LNCAP (cell line): Measurements from ENCODE around the gene LIF.

Experiments used
- TF ChIP-seq, protein P1 (sequence below): fragments of 450-650 bp; IDR thresholded peaks from 2 replicates; pipeline ENCODE4 v1.5.1; 2017; ENCODE audit warnings: mild to moderate bottlenecking

The LIF gene

DNA sequence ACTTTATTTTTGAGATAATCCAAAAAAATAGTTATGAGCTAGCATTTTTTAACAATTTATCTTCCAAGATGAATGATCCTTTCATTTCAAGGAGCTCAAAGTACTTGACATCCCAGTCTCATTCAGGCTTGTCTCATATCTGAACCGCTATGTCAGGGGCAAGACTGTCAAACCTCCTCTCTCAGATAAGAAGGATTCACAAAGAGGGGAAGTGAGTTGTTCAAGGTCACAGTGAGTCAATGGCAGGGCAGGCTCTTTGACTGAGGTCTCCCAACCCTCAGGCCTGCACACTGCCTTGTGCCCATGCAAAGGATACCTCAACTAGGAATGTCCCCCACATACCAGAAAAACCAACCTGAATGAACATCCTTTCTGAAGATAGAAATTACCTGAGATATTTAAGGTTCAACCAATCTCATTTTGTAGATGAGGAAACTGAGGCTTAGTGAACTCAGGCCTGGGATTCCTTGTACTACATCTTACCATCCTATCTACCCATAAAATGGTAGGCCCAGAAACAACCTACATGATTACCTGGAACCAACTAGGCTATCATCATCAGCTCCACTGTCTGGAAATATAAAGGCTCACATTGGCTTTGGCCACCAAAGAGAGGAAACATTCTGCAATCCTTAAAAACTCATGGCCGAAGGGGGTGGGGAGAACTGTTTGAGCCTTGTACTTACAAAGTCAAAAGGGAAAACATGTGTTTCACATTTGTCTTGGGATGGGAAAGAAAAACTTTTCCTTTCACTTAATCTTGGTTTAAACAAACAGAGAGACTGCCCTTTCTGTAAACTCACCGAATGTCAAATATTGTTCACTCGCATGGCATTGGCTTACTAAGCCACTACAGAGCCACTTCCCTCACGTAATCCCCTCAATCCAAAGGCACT is 51.1 kb downstream of the LIF start:
- TF ChIP-seq, protein P1, sequence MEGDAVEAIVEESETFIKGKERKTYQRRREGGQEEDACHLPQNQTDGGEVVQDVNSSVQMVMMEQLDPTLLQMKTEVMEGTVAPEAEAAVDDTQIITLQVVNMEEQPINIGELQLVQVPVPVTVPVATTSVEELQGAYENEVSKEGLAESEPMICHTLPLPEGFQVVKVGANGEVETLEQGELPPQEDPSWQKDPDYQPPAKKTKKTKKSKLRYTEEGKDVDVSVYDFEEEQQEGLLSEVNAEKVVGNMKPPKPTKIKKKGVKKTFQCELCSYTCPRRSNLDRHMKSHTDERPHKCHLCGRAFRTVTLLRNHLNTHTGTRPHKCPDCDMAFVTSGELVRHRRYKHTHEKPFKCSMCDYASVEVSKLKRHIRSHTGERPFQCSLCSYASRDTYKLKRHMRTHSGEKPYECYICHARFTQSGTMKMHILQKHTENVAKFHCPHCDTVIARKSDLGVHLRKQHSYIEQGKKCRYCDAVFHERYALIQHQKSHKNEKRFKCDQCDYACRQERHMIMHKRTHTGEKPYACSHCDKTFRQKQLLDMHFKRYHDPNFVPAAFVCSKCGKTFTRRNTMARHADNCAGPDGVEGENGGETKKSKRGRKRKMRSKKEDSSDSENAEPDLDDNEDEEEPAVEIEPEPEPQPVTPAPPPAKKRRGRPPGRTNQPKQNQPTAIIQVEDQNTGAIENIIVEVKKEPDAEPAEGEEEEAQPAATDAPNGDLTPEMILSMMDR: no peak

DNA sequence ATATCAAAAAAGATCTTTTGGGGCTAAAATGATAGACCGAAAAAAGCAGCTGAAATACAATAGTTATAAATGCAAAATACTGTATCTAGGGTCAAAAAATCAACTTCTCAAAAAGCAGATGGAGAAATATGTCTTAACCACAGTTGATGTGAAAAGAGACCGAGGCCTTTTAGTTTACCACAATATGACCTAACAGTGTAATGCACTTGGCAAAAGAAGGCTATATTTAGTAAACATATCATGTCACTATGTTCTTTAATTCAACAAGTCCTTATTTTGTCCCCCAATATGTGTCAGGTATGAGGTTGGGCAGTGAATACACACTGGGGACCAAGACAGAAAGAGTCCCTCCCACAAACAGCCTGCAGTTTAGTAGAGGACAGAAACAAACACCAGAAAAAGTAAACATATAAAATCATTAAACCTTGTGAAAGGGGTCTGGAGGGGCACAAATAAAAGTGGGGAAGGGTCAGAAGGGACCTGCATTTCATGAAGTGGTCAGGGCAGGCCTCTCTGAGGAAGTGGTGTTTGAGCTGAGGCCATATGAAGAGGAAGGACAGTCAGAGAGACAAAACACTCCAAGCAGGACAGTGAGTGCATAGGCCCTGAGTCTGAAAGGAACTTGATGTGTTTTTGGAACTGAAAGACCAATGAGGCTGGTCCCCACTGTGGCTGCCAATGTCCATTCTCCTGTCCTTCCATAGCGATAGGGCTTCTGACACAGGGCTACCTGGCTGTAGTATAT is 53.4 kb downstream of the LIF start:
- TF ChIP-seq, protein P1: no peak

DNA sequence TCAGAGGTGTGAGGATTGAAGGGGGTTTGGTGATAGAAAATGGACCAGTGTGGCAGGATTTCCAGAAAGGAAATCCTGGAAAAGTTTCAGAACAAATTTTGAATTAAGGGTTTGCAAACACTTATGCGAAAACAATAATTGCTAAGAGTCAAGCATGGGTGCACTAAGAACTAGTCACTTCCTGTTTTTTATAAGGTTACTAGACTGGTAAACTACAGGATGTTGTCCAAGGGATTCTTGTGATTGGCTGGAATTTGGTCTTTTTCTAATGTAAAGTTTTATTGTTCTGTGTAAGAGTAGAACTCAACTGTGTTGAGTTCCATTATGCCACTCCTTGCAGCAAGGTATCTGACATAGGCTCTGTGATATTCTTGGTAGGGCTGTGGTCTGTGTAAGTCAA is 54.1 kb downstream of the LIF start:
- TF ChIP-seq, protein P1: no peak

DNA sequence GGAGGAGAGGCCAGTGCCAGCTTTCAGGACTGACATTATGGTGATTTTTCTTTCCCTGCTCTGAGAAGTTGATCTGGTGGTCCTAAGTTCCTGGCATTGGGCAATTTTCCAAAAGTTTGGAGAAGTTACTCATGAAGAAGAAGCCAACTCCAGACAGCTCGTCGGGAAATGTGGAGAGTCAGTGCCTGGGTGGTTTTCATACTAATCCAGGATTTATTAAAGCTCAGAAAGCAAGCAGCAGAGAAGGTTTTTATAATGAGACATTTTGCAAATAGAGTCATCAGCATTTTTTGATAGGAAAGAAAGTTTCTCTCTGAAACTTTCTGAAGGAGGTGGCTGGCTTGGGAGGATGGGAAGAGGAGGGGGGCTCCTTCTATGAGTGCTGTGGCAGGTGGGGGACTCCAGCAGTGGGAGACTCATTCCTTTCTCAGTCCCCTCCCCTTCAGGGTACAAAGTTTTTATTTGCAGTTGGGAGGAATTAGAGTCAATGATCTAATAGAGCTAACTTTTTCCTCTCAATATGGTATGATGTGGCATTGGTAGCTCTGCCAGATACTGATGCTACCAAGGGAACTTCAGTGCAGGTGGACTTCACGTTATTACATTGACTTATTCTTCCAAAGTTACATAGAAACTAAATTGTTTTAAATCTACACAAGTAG is 55.4 kb downstream of the LIF start:
- TF ChIP-seq, protein P1: no peak

DNA sequence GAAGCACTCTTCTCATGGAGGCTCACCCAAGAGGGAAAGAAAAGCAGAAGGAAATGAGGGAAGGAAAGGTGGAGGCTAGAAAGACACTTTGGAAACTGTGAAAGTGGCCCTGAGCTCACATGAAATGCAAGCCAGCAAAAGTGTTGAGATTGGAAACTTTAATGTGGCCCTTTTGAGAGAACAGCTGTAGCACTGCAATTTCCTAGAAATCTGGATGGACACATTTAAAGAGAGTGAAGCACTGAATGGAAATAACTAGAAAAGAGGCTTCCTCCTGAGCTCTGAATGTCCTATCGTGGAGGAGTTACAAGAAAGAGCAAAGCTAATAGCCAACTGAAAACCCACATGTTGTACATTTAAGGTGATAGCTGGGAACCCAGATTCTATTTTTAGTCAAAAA is 56.0 kb downstream of the LIF start:
- TF ChIP-seq, protein P1: no peak
